ENCODE data around the gene ADCY3. TPM values are rescaled to one million over a fixed set of nuclear protein-coding genes. Genes with fewer than 3 reads are reported as not detected.

Gene ADCY3
- total and polyA plus RNA-seq, 2 of the 13 experiments (the other 11 are each of a cell fraction or from before 2014, with no cell fraction given) = 0.11 to 0.61 TPM

- peak within 1 kb of the TSS; percentile 94 for H3K27ac ChIP-seq (ENCODE audit: extremely low read length, insufficient read depth, low read length)
- TF ChIP-seq REST (IDR thresholded peaks at IDR 0.05; ENCODE audit: borderline replicate concordance in 1 of 2, low read depth in 1 of 2, low read length in 2 of 2) (peak in 1 of 2 experiments; percentile 46; a peak in 1 of 4 replicates), ZBTB7B (CRISPR knock-in tag; IDR thresholded peaks at IDR 0.05) (peak; percentile 73; the same call in 1 of the 2 replicates), ZNF576 (CRISPR knock-in tag; IDR thresholded peaks at IDR 0.05) (0 out of 2 replicates have a peak, but pooled peaks have one; percentile 67), CENPX (CRISPR knock-in tag; IDR thresholded peaks at IDR 0.05) (no peak), HINFP (CRISPR knock-in tag; IDR thresholded peaks at IDR 0.05; ENCODE audit: low read depth) (peak; percentile 61), ZKSCAN8 (CRISPR knock-in tag; IDR thresholded peaks at IDR 0.05; ENCODE audit: borderline replicate concordance) (peak; percentile 59; the same call in 1 of the 2 replicates), SCMH1 (CRISPR knock-in tag; IDR thresholded peaks at IDR 0.05; ENCODE audit: borderline replicate concordance) (no peak), RFXAP (CRISPR knock-in tag; IDR thresholded peaks at IDR 0.05; ENCODE audit: borderline replicate concordance) (no peak; the same call in 1 of the 2 replicates), ZNF513 (CRISPR knock-in tag; conservative IDR thresholded peaks at IDR 0.05) (no peak; the same call in 1 of the 2 replicates), THAP11 (CRISPR knock-in tag; IDR thresholded peaks at IDR 0.05) (peak; percentile 92), ZNF431 (CRISPR knock-in tag; IDR thresholded peaks at IDR 0.05; ENCODE audit: borderline replicate concordance, low read depth) (peak; percentile 76), ZNF17 (CRISPR knock-in tag; IDR thresholded peaks at IDR 0.05) (no peak), SPEN (CRISPR knock-in tag; IDR thresholded peaks at IDR 0.05; ENCODE audit: low read depth) (peak; percentile 94)
Measured at GRCh38 chr2:24792874-24793760, 126.9 kb downstream of the ADCY3 start, which contains the start of the genes CENPO and PTRHD1. CENPO (plus strand) TSS chr2:24793425; CDS start chr2:24793920, 495 bp downstream. PTRHD1 (minus strand) TSS chr2:24793391; CDS start chr2:24793377, 14 bp downstream.

More at GRCh38 chr2:24792874-24793760, 126.9 kb downstream of the ADCY3 start, which contains the start of the genes CENPO and PTRHD1:
- Histone ChIP-seq H3K79me2 (ENCODE audit: insufficient read depth, low read length) (peaks cover 45% of the 10 kb centered on the region), H3K9me3 (ENCODE audit: low read length) (no peaks in the 10 kb centered on the region), H3K4me1 (ENCODE audit: insufficient read depth, low read length) (peaks cover 46% of the 10 kb centered on the region), H4K20me1 (ENCODE audit: insufficient read depth, low read length) (no peaks in the 10 kb centered on the region), H3K36me3 (replicated peaks in 1 of 2; ENCODE audit: control insufficient read depth in 1 of 2, insufficient read depth in 2 of 2, low read length in 2 of 2) (peaks cover 3 to 20% of the 10 kb centered on the region in 2 experiments; a peak in 4 of 5 replicates), H3K4me2 (ENCODE audit: low read depth, low read length) (peak within 1 kb of the TSS; percentile 81), H3K27me3 (ENCODE audit: control insufficient read depth in 1 of 2, insufficient read depth in 2 of 2, low read length in 2 of 2) (no peaks in the 10 kb centered on the region; a peak in 1 of 5 replicates), H2AFZ (ENCODE audit: low read length) (peak within 1 kb of the TSS; percentile 93), H3K9ac (ENCODE audit: insufficient read depth, low read depth, low read length) (peak within 1 kb of the TSS; percentile 97), H3K4me3 (replicated peaks in 1 of 3; ENCODE audit: insufficient read depth in 1 of 3, low read depth in 2 of 3, low read length in 3 of 3) (peak within 1 kb of the TSS; percentile 85 to 95 (median 86))
- CTCF ChIA-PET (ENCODE audit: low intra/inter-chr PET ratio, low total read pairs) = interaction anchor here (0.5 to 2.9 kb wide), 2 partner anchors 35 to 1330 kb away, joined by 4 to 25 read pairs; no protein-coding TSS in a partner anchor
- in situ Hi-C loops (cut with HindIII; ENCODE audit: extremely low pct_ligation_motif_present, low pct_unique_long_range_greater_than_20kb) (loop anchor here (10.0 kb wide), 1 partner anchor 298 kb away; the partner anchor contains the start of gene NCOA1), intact Hi-C loops (cut with micrococcal nuclease; ENCODE audit: unreplicated experiment) (loop anchor here (1.0 to 2.0 kb wide), 4 partner anchors 34 to 383 kb away; partner anchors contain the start of gene NCOA1)
- ATAC-seq (peak; percentile 93), DNase-seq (ENCODE audit: low spot score) (peak; percentile 98), FAIRE-seq (peak; percentile 77)
- POLR2A ChIA-PET = interaction anchor here (0.7 to 1.8 kb wide), 19 partner anchors 9 to 866 kb away, joined by 3 to 14 read pairs (median 4); partner anchors contain the start of genes ATAD2B, ITSN2, NCOA1 and SF3B6
- 0% methylated on average over 54 of the region's 74 CpGs for WGBS (ENCODE audit: low lambda C conversion rate)
- BruUV-seq (replicated peaks) = no TSS peak

All from HepG2 (cell line).